GM18909 (cell line): Measurements from ENCODE around the gene RNF149.
"Not testable (repeated sequence)": the region's sequence is repeated elsewhere in the genome, so short reads cannot be mapped to it uniquely, and the experiment has no call there.

Experiments
- ATAC-seq: cut with Tn5 transposase; IDR thresholded peaks from one replicate; pipeline ENCODE4 v1.9.1; 2021; ENCODE audit warnings: mild to moderate bottlenecking; ENCODE audit not compliant: unreplicated experiment, poor library complexity

Gene RNF149

GRCh38 chr2:101264360-101264939 is 44.1 kb downstream of the RNF149 start:
- no peak for ATAC-seq

GRCh38 chr2:101263377-101263800 is 45.1 kb downstream of the RNF149 start:
- ATAC-seq, result no peak

GRCh38 chr2:101262142-101262541 is 46.4 kb downstream of the RNF149 start:
- ATAC-seq, result no peak

GRCh38 chr2:101258804-101259203 is 49.7 kb downstream of the RNF149 start:
- no peak for ATAC-seq

GRCh38 chr2:101256316-101256715 is 52.2 kb downstream of the RNF149 start:
- no peak for ATAC-seq

GRCh38 chr2:101255501-101255900 is 53.0 kb downstream of the RNF149 start:
- ATAC-seq, result no peak

GRCh38 chr2:101253703-101254450 is 54.6 kb downstream of the RNF149 start:
- no peak for ATAC-seq

- ATAC-seq, result peak; percentile 52
These were observed 55.3 kb downstream of the RNF149 start for GRCh38 chr2:101253013-101253702.

GRCh38 chr2:101252408-101253012 is 56.0 kb downstream of the RNF149 start, which contains the start of gene CNOT11:
Gene CNOT11, plus strand, starts transcription at chr2:101252886. Its CDS starts 79 bp downstream, at chr2:101252965.
- ATAC-seq, result peak; percentile 90

- peak; percentile 56 for ATAC-seq
These were observed 56.6 kb downstream of the RNF149 start for GRCh38 chr2:101251844-101252407.

- not testable (repeated sequence) for ATAC-seq
These were observed 57.2 kb downstream of the RNF149 start for GRCh38 chr2:101251246-101251781.

GRCh38 chr2:101249826-101250225 is 58.7 kb downstream of the RNF149 start:
- ATAC-seq, result no peak

- not testable (repeated sequence) for ATAC-seq
These were observed 59.7 kb downstream of the RNF149 start for GRCh38 chr2:101248756-101249155.

- ATAC-seq, result not testable (repeated sequence)
These were observed 63.0 kb downstream of the RNF149 start for GRCh38 chr2:101245468-101245867.

GRCh38 chr2:101244899-101245298 is 63.6 kb downstream of the RNF149 start:
- not testable (repeated sequence) for ATAC-seq

GRCh38 chr2:101244373-101244772 is 64.1 kb downstream of the RNF149 start:
- ATAC-seq, result not testable (repeated sequence)

- ATAC-seq, result no peak
These were observed 67.3 kb downstream of the RNF149 start for GRCh38 chr2:101241158-101241557.

GRCh38 chr2:101240694-101241093 is 67.8 kb downstream of the RNF149 start:
- ATAC-seq, result not testable (repeated sequence)

GRCh38 chr2:101239760-101240118 is 68.8 kb downstream of the RNF149 start:
- ATAC-seq, result not testable (repeated sequence)
